Measurements from ENCODE around the gene TST. TPM values are rescaled to one million over a fixed set of nuclear protein-coding genes. Genes with fewer than 3 reads are reported as not detected.

Gene TST
- total RNA-seq, 4 donors from 2014 or later, result 27.0 to 44.8 (median 38.6) TPM

GRCh38 chr22:36986242-36986821 is 32.9 kb downstream of the TST start:
- intact Hi-C loops (cut with DNase I), result no loop called here
- TF ChIP-seq CTCF (IDR thresholded peaks at IDR 0.05), result peak in 2 of 3 experiments; percentile 18 to 43
- TF ChIP-seq EP300 (IDR thresholded peaks at IDR 0.05), result no peak
- TF ChIP-seq POLR2A (IDR thresholded peaks at IDR 0.05; ENCODE audit: low read depth), result no peak
- 53% methylated on average over 8 of the region's 8 CpGs for WGBS
- DNase-seq (ENCODE audit: extremely low spot score), result no peak
- no peak overlapping the region for H3K27ac ChIP-seq (replicated peaks in 1 of 4)
- no peak overlapping the region for H3K4me3 ChIP-seq
- H3K27me3 ChIP-seq, result peaks cover 0 to 63% (median 6%) of the 10 kb centered on the region in 4 donors
- H3K9me3 ChIP-seq, result peaks cover 0 to 14% (median 12%) of the 10 kb centered on the region in 4 donors
- H3K4me1 ChIP-seq, result no peaks in the 10 kb centered on the region
- no peaks in the 10 kb centered on the region for H3K36me3 ChIP-seq

GRCh38 chr22:36985211-36985889 is 33.9 kb downstream of the TST start:
- 72% methylated on average over 10 of the region's 10 CpGs for WGBS
- Histone ChIP-seq H3K36me3 (no peaks in the 10 kb centered on the region), H3K4me1 (no peaks in the 10 kb centered on the region), H3K4me3 (no peak overlapping the region), H3K27me3 (peaks cover 0 to 53% (median 1%) of the 10 kb centered on the region in 4 donors), H3K27ac (replicated peaks in 1 of 4) (no peak overlapping the region), H3K9me3 (peaks cover 0 to 14% (median 12%) of the 10 kb centered on the region in 4 donors)
- intact Hi-C loops (cut with DNase I), result no loop called here
- no peak for DNase-seq (ENCODE audit: extremely low spot score)
- TF ChIP-seq POLR2A (IDR thresholded peaks at IDR 0.05; ENCODE audit: low read depth) (no peak), CTCF (IDR thresholded peaks at IDR 0.05) (no peak), EP300 (IDR thresholded peaks at IDR 0.05) (no peak), POLR2AphosphoS5 (IDR thresholded peaks at IDR 0.05) (no peak)

- H3K27me3 ChIP-seq, result peaks cover 0 to 34% (median 0%) of the 10 kb centered on the region in 4 donors
- intact Hi-C loops (cut with DNase I), result no loop called here
- 78% methylated on average over 5 of the region's 5 CpGs for WGBS
- no peak overlapping the region for H3K27ac ChIP-seq (replicated peaks in 1 of 4)
- no peak for TF ChIP-seq CTCF (IDR thresholded peaks at IDR 0.05)
- TF ChIP-seq POLR2AphosphoS5 (IDR thresholded peaks at IDR 0.05), result no peak
- no peak for TF ChIP-seq EP300 (IDR thresholded peaks at IDR 0.05)
- TF ChIP-seq POLR2A (IDR thresholded peaks at IDR 0.05; ENCODE audit: low read depth), result no peak
- DNase-seq (ENCODE audit: extremely low spot score), result no peak
- peaks cover 6 to 11% (median 7%) of the 10 kb centered on the region in 4 donors for H3K4me1 ChIP-seq
- H3K9me3 ChIP-seq, result peaks cover 0 to 14% (median 12%) of the 10 kb centered on the region in 4 donors
- no peaks in the 10 kb centered on the region for H3K36me3 ChIP-seq
- no peak overlapping the region for H3K4me3 ChIP-seq
These were observed 37.1 kb downstream of the TST start for GRCh38 chr22:36982136-36982535.

GRCh38 chr22:36981247-36981775 is 37.9 kb downstream of the TST start:
- 79% methylated on average over 16 of the region's 16 CpGs for WGBS
- no peak for DNase-seq (ENCODE audit: extremely low spot score)
- H3K36me3 ChIP-seq, result no peaks in the 10 kb centered on the region
- TF ChIP-seq CTCF (IDR thresholded peaks at IDR 0.05), result no peak
- TF ChIP-seq POLR2A (IDR thresholded peaks at IDR 0.05; ENCODE audit: low read depth), result no peak
- no peak for TF ChIP-seq EP300 (IDR thresholded peaks at IDR 0.05)
- no peak for TF ChIP-seq POLR2AphosphoS5 (IDR thresholded peaks at IDR 0.05)
- H3K4me1 ChIP-seq, result peaks cover 6 to 11% (median 8%) of the 10 kb centered on the region in 4 donors
- no peak overlapping the region for H3K4me3 ChIP-seq
- H3K27me3 ChIP-seq, result peaks cover 0 to 39% (median 0%) of the 10 kb centered on the region in 4 donors
- peaks cover 0 to 12% (median 8%) of the 10 kb centered on the region in 4 donors for H3K9me3 ChIP-seq
- H3K27ac ChIP-seq (replicated peaks in 1 of 4), result no peak overlapping the region
- intact Hi-C loops (cut with DNase I), result no loop called here
